Progenitor cell of endocrine pancreas (in vitro differentiated cells): ENCODE measurements around the gene RPL18. TPM values are rescaled to one million over a fixed set of nuclear protein-coding genes. Genes with fewer than 3 reads are reported as not detected.

Experiments
- DNase-seq: peaks from one replicate; pipeline ENCODE4 v3.0.0; 2021; ENCODE audit warnings: low spot score; ENCODE audit not compliant: unreplicated experiment
- H3K27ac Mint-ChIP-seq: 2 replicates; pipeline ENCODE4 v1.8.0; 2021; ENCODE audit warnings: mild to moderate bottlenecking, moderate library complexity, mixed read lengths
- H3K27me3 Mint-ChIP-seq: 2 replicates; pipeline ENCODE4 v1.8.0; 2021; ENCODE audit warnings: mixed read lengths
- H3K36me3 Mint-ChIP-seq: 2 replicates; pipeline ENCODE4 v1.8.0; 2022; ENCODE audit warnings: mixed read lengths; ENCODE audit not compliant: insufficient read depth
- H3K4me1 Mint-ChIP-seq: 2 replicates; pipeline ENCODE4 v1.8.0; 2021; ENCODE audit warnings: low read depth, mixed read lengths
- H3K4me3 Mint-ChIP-seq: 2 replicates; pipeline ENCODE4 v1.8.0; 2021; ENCODE audit warnings: low read depth, mild to moderate bottlenecking, moderate library complexity, mixed read lengths
- H3K9me3 Mint-ChIP-seq: 2 replicates; pipeline ENCODE4 v1.8.0; 2021; ENCODE audit warnings: low read depth, mixed read lengths
- total RNA-seq: library from RNA; stranded (reverse); gene quantifications from 2 replicates; pipeline ENCODE4 v1.2.1, GENCODE V29; 2021
- TF ChIP-seq, protein P1 (sequence below): fragments of 200-600 bp; sonication (generic); IDR thresholded peaks from one replicate; pipeline ENCODE4 v1.5.0; 2021; ENCODE audit warnings: antibody characterized with exemption, mild to moderate bottlenecking; ENCODE audit not compliant: unreplicated experiment

Gene RPL18
- total RNA-seq, 1 donor from 2014 or later = 1,379 TPM

DNA sequence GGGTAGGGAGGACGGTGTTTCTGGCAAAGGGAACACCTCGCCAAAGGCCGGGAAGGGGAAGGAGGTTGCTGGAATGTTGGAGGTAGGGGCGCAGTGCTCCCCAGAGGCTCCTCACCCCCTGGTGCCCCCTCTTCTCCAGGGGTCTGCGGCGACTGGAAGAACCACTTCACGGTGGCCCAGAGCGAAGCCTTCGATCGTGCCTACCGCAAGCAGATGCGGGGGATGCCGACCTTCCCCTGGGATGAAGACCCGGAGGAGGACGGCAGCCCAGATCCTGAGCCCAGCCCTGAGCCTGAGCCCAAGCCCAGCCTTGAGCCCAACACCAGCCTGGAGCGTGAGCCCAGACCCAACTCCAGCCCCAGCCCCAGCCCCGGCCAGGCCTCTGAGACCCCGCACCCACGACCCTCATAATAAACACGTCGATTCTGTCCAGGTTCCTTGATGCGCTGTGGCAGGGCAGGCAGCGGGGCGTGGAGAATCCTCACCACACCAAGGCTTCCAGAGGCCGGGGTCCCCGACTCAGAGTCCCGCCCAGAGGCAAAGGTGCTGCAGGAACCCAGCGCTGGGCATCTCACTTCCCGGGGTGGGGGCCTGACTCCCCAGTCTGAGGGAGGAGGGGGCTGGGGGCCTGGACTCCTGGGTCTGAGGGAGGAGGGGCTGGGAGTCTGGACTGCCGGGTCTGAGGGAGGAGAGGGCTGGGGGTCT lies 19.8 kb downstream of the RPL18 start:
- TF ChIP-seq, protein P1, sequence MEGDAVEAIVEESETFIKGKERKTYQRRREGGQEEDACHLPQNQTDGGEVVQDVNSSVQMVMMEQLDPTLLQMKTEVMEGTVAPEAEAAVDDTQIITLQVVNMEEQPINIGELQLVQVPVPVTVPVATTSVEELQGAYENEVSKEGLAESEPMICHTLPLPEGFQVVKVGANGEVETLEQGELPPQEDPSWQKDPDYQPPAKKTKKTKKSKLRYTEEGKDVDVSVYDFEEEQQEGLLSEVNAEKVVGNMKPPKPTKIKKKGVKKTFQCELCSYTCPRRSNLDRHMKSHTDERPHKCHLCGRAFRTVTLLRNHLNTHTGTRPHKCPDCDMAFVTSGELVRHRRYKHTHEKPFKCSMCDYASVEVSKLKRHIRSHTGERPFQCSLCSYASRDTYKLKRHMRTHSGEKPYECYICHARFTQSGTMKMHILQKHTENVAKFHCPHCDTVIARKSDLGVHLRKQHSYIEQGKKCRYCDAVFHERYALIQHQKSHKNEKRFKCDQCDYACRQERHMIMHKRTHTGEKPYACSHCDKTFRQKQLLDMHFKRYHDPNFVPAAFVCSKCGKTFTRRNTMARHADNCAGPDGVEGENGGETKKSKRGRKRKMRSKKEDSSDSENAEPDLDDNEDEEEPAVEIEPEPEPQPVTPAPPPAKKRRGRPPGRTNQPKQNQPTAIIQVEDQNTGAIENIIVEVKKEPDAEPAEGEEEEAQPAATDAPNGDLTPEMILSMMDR = no peak
- no peak overlapping the region for H3K4me3 Mint-ChIP-seq
- H3K4me1 Mint-ChIP-seq = peaks cover 2% of the 10 kb centered on the region
- no peaks in the 10 kb centered on the region for H3K9me3 Mint-ChIP-seq
- H3K27me3 Mint-ChIP-seq = peaks cover 3% of the 10 kb centered on the region
- no peak for DNase-seq
- no peaks in the 10 kb centered on the region for H3K36me3 Mint-ChIP-seq
- no peak overlapping the region for H3K27ac Mint-ChIP-seq

DNA sequence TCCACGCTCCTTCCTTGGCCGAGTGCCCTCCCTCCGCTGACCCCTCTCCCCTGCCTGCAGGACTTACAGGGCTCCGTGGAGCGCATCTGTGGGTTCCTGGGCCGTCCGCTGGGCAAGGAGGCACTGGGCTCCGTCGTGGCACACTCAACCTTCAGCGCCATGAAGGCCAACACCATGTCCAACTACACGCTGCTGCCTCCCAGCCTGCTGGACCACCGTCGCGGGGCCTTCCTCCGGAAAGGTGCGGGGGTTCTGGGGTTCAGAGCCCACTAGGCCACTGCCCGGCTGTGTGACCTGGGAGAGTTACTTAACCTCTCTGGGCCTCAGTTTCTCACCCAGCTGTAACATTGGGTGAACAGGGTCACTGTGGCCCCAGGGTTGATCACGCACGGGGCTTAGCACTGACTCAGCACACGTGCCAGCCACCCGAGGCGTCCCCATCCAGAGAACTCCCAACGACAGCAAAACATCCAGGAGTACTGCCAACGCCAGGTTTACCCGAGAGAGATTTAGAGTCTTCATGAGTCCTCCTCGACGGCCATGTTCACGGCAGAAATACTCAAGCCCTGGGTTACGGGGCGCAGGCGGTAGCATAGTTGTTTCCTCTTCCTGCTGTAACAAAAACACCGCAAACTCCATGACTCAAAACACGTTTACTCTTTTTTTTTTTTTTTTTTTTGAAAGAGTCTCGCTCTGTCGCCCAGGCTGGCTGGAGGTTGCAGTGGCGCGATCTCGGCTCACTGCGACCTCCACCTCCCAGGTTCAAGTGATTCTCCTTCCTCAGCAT lies 22.1 kb downstream of the RPL18 start:
- Mint-ChIP-seq H3K4me3 (no peak overlapping the region), H3K9me3 (no peaks in the 10 kb centered on the region), H3K27ac (no peak overlapping the region), H3K36me3 (no peaks in the 10 kb centered on the region), H3K4me1 (no peaks in the 10 kb centered on the region), H3K27me3 (peaks cover 3% of the 10 kb centered on the region)
- TF ChIP-seq, protein P1 = no peak
- no peak for DNase-seq

DNA sequence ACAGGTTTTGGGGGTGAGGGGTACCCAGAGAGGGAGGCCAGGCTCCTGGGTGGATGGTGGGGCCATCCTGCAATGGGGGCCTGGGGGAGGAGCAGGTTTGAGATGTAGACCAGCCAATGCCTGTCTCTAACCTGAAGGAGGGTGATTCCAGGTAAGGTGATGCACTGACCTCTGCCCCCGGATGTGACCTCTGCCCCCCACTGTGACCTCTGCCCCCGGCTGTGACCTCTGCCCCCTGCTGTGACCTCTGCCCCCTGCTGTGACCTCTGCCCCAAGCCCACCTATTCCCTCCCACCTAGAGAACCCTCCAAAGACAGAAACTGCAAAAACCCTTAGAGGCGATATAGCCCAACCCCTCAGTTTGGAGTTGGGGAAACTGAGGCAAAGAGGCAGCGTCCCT lies 22.7 kb downstream of the RPL18 start:
- Mint-ChIP-seq H3K36me3 (no peaks in the 10 kb centered on the region), H3K4me1 (no peaks in the 10 kb centered on the region)
- TF ChIP-seq, protein P1 = no peak

DNA sequence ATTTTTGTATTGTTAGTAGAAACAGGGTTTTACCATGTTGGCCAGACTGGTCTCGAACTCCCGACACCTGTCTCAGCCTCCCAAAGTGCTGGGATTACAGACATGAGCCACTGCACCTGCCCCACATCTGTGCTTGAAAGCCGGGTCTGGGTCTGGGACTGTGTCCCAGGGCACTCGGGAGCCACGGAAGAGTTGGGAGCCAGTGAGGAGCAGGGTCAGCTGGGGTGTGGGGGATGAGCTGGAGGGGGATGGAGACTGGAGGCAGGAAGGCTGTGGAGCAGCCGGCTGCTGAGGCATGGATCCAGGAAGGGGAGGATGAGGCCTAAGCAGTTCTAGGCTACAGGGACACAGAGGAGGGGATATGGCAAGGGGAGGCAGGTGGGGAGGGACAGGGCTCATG lies 23.1 kb downstream of the RPL18 start:
- Mint-ChIP-seq H3K27ac (no peak overlapping the region), H3K27me3 (peaks cover 11% of the 10 kb centered on the region), H3K36me3 (no peaks in the 10 kb centered on the region), H3K4me1 (no peaks in the 10 kb centered on the region), H3K9me3 (no peaks in the 10 kb centered on the region), H3K4me3 (no peak overlapping the region)
- no peak for DNase-seq
- TF ChIP-seq, protein P1 = no peak

More for the DNA sequence above, 22.7 kb downstream of the RPL18 start:
- Mint-ChIP-seq H3K9me3 (no peaks in the 10 kb centered on the region), H3K27me3 (peaks cover 7% of the 10 kb centered on the region), H3K4me3 (no peak overlapping the region), H3K27ac (no peak overlapping the region)
- no peak for DNase-seq

DNA sequence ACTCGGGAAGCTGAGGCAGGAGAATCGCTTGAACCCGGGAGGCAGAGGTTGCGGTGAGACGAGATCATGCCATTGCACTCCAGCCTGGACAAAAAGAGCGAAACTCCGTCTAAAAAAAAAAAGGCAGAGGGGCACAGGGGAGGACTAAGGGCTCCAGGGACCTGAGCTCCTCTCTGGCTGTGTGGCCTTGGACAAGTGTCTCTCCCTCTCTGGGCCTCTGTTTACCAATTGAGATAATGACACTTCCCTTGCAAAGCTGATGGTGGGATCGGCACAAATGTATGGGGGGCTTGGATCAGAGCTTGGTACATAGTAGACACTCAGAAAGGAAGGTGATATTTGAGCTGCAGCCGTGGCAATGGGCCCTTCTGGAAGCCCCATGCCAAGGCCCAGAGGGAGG lies 23.8 kb downstream of the RPL18 start:
- no peak for DNase-seq

More for the DNA sequence above, 23.8 kb downstream of the RPL18 start:
- Mint-ChIP-seq H3K4me1 (no peaks in the 10 kb centered on the region), H3K4me3 (no peak overlapping the region), H3K27ac (no peak overlapping the region), H3K36me3 (no peaks in the 10 kb centered on the region), H3K9me3 (no peaks in the 10 kb centered on the region), H3K27me3 (peaks cover 12% of the 10 kb centered on the region)
- TF ChIP-seq, protein P1 = no peak
